Activated naive CD4-positive, alpha-beta T cell treated with anti-CD3 and anti-CD28 coated beads for 36 hours (primary cell): ENCODE results near the gene ALKBH4. TPM values are rescaled to one million over a fixed set of nuclear protein-coding genes. Genes with fewer than 3 reads are reported as not detected.
"Not testable (repeated sequence)": the region's sequence is repeated elsewhere in the genome, so short reads cannot be mapped to it uniquely, and the experiment has no call there.

ENCODE experiments used
- CTCF ChIA-PET: fragments of 350-600 bp; sonication (Branson Sonifier 250); formaldehyde crosslinking; loops from one replicate; lab custom pipeline; 2021; ENCODE audit warnings: antibody characterized with exemption; lab: Charles Lee
- DNase-seq: peaks from one replicate; pipeline ENCODE4 v3.0.0-alpha.2; 2020
- H3K27ac Mint-ChIP-seq: one replicate; pipeline ENCODE4 v1.8.0; 2021; ENCODE audit warnings: mild to moderate bottlenecking, mixed read lengths
- H3K27me3 Mint-ChIP-seq: one replicate; pipeline ENCODE4 v1.8.0; 2021; ENCODE audit warnings: low read depth, mixed read lengths
- H3K36me3 Mint-ChIP-seq: one replicate; pipeline ENCODE4 v1.8.0; 2021; ENCODE audit warnings: low read depth, mixed read lengths
- H3K4me1 Mint-ChIP-seq: one replicate; pipeline ENCODE4 v1.8.0; 2021; ENCODE audit warnings: low read depth, mixed read lengths
- H3K4me3 Mint-ChIP-seq: one replicate; pipeline ENCODE4 v1.8.0; 2021; ENCODE audit warnings: mild to moderate bottlenecking, moderate library complexity, mixed read lengths
- H3K9me3 Mint-ChIP-seq: one replicate; pipeline ENCODE4 v1.8.0; 2021; ENCODE audit warnings: mixed read lengths
- intact Hi-C: fragments of 100-400 bp; cut with micrococcal nuclease; formaldehyde crosslinking; loops from one replicate; pipeline ENCODE4 v1.15.1; 2023
- total RNA-seq, 2 experiments: library from RNA; stranded (reverse); gene quantifications; one replicate each; pipeline ENCODE4 v1.2.3, GENCODE V29; 2021

Gene ALKBH4
- total RNA-seq, 2 experiments from 2014 or later = 5.7 to 6.4 TPM

DNA sequence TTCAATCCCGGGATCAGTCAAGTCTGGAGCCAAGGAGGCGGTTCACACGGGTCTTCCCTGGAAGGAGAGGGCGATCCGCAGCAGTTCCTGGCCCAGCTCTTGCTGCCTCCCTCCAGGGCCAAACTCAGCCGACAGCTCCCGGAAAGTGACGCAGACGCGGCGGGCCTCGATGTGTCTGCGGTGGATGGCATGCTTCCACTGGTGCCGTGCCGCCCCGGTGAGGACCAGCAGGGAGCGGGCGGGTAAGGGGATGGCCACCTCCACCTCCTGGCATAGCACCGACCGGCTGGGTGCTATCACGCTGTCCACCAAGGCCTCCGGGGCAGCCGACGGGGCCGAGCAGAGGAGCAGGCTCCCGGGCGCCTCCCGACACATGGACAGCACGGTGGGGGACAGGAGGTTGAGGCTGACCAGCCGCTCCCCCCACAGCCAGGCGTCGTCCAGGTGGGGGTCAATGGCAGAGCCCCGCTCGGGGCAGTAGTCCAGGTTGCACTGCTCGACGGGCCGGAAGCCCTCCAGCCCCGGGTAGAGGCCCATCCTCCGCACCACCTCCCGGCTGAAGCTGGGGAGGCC lies 7.2 kb downstream of the ALKBH4 start:
- peaks cover under 1% of the 10 kb centered on the region for H3K36me3 Mint-ChIP-seq
- no peak overlapping the region for H3K27ac Mint-ChIP-seq
- peaks cover under 1% of the 10 kb centered on the region for H3K4me1 Mint-ChIP-seq
- no peaks in the 10 kb centered on the region for H3K9me3 Mint-ChIP-seq
- H3K4me3 Mint-ChIP-seq = no peak overlapping the region
- H3K27me3 Mint-ChIP-seq = no peaks in the 10 kb centered on the region
- no peak for DNase-seq
- CTCF ChIA-PET = interaction anchor here (0.8 kb wide), 1 partner anchor 22 kb away, joined by 3 read pairs; no protein-coding TSS in a partner anchor
- intact Hi-C loops = no loop called here

DNA sequence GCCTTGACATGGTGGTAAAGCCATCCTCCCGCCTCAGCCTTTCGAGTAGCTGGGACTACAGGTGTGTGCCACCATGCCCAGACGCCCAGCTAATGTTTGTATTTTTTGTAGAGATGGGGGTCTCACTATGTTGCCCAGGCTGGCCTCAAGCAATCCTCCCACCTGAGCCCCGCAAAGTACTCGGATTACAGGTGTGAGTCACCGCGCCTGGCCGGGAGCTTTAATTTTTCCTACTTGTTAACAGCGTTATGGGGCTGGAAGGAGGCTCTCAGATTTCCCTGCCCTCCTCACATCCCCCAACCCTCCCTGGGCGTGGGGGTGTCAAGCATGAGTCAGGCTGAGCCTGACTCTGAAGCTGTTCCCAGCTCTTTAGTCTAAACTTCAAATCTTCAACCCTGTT lies 8.3 kb downstream of the ALKBH4 start:
- no peak overlapping the region for H3K27ac Mint-ChIP-seq
- intact Hi-C loops = no loop called here
- CTCF ChIA-PET = no interaction called here
- H3K4me1 Mint-ChIP-seq = no peaks in the 10 kb centered on the region
- H3K27me3 Mint-ChIP-seq = no peaks in the 10 kb centered on the region
- H3K36me3 Mint-ChIP-seq = no peaks in the 10 kb centered on the region
- H3K4me3 Mint-ChIP-seq = no peak overlapping the region
- DNase-seq = no peak
- H3K9me3 Mint-ChIP-seq = no peaks in the 10 kb centered on the region

DNA sequence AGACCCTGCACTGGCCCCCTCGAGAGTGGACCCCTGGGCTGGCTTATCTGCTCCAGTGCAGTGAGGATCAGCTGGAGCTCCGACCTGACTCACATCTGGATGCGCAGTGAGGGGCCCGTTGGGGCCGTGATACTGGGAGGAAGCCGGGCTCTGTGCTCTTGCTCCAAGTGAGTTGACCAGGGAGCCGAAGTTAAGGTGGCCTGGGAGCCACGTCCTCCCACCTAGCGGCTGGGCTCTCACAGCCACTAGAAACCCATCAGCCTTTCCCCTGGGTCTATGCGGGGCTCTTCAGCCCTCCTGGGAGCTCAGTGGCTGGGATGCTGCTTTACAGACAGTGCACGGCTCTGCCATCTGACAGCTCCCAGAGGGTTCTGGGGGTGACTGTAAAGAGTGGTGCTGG lies 9.1 kb downstream of the ALKBH4 start:
- Mint-ChIP-seq H3K9me3 (no peaks in the 10 kb centered on the region), H3K4me1 (no peaks in the 10 kb centered on the region), H3K27me3 (no peaks in the 10 kb centered on the region), H3K4me3 (no peak overlapping the region), H3K36me3 (no peaks in the 10 kb centered on the region), H3K27ac (no peak overlapping the region)
- no peak for DNase-seq
- intact Hi-C loops = no loop called here
- CTCF ChIA-PET = no interaction called here

DNA sequence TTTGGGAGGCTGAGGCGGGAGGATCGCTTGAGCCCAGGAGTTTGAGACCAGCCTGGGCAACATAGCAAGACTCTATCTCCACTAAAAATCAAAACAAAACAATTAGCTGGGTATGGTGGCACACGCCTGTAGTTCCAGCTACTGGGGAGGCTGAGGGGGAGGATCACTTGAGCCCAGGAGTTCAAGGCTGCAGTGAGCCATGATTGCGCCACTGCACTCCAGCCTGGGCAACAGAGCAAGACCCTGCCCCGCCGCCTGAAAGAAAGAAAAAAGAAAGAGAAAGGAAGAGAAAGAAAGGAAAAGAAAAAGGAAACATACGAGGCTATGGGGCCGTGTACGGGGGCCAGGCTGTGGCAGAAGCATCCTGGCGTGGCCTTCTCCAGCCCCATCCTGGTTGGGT lies 9.7 kb downstream of the ALKBH4 start:
- H3K4me3 Mint-ChIP-seq, intact Hi-C loops, H3K36me3 Mint-ChIP-seq, DNase-seq, H3K27me3 Mint-ChIP-seq, H3K27ac Mint-ChIP-seq, H3K9me3 Mint-ChIP-seq, H3K4me1 Mint-ChIP-seq: not testable (repeated sequence)
- CTCF ChIA-PET = interaction anchor here (0.8 kb wide), 1 partner anchor 42 kb away, joined by 3 read pairs; no protein-coding TSS in a partner anchor

DNA sequence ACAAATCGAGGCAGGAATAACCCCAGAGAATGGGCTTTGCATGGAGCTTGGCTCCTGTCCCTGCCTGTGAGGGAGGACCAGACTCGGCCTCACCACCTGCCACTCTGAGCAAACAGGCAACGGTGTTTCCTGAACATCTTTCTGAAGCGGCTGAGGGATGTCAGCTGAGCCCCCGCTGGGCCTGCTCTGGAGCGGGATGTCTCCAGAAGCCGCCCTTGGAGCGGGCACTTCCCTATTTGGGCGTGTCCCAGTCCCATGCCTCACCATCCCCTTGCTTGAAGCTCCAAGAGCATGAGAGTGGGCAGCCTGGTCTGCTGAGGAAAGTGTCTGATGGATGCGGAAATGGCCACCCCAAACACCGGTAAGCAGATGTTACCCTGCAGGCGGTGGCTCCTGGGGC lies 10.2 kb downstream of the ALKBH4 start:
- Mint-ChIP-seq H3K27ac (no peak overlapping the region), H3K4me3 (no peak overlapping the region), H3K4me1 (no peaks in the 10 kb centered on the region), H3K9me3 (no peaks in the 10 kb centered on the region), H3K27me3 (no peaks in the 10 kb centered on the region), H3K36me3 (no peaks in the 10 kb centered on the region)
- intact Hi-C loops = no loop called here
- DNase-seq = no peak
- CTCF ChIA-PET = interaction anchor here (0.8 to 1.1 kb wide), 2 partner anchors 13 to 42 kb away, joined by 3 to 5 read pairs; no protein-coding TSS in a partner anchor

DNA sequence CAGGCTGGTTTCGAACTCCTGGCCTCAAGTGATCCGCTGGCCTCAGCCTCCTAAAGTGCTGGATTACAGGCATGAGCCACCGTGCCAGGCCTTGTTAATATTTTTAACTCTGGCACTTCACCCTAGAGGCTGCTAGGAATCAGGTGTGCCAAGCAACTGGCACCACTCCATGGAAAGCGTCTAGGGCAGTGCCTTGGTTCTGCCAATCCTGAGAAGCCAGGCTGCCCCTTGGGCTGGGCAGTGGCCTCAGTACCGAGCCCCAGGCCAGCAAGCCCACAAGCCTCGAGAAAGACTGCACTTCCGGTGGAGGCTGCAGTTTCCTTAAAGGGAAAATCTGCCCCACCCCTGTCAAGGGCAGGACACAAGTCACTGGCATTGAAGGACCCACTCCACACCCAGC lies 11.3 kb downstream of the ALKBH4 start:
- no peaks in the 10 kb centered on the region for H3K4me1 Mint-ChIP-seq
- no peaks in the 10 kb centered on the region for H3K27me3 Mint-ChIP-seq
- H3K36me3 Mint-ChIP-seq = peaks cover 2% of the 10 kb centered on the region
- H3K9me3 Mint-ChIP-seq = no peaks in the 10 kb centered on the region
- no peak overlapping the region for H3K4me3 Mint-ChIP-seq
- no peak overlapping the region for H3K27ac Mint-ChIP-seq
- no peak for DNase-seq
- intact Hi-C loops = no loop called here
- CTCF ChIA-PET = interaction anchor here (1.1 kb wide), 1 partner anchor 14 kb away, joined by 4 read pairs; no protein-coding TSS in a partner anchor

DNA sequence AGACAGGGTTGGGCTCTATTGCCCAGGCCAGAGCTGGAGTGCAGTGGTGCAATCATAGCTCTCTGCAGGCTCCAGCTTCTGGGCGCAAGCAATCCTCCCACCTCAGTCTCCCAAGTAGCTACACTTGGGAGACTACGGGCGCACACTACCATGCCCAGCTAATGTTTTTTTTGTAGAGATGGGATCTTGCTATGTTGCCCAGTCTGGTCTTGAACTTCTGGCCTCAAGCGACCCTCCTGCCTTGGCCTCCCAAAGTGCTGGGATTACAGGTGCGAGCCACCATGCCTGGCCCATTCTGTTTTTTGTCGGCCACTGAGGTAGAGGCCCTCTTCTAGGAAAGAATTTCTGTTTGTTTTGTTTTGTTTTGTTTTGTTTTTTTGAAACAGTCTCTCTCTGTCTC lies 12.2 kb downstream of the ALKBH4 start:
- no peak for DNase-seq
- peaks cover 2% of the 10 kb centered on the region for H3K36me3 Mint-ChIP-seq
- no peaks in the 10 kb centered on the region for H3K27me3 Mint-ChIP-seq
- CTCF ChIA-PET = interaction anchor here (0.6 to 1.3 kb wide), 3 partner anchors 15 to 125 kb away, joined by 4 to 6 read pairs (median 4); no protein-coding TSS in a partner anchor
- H3K9me3 Mint-ChIP-seq = no peaks in the 10 kb centered on the region
- no peak overlapping the region for H3K27ac Mint-ChIP-seq
- H3K4me3 Mint-ChIP-seq = no peak overlapping the region
- intact Hi-C loops = no loop called here
- no peaks in the 10 kb centered on the region for H3K4me1 Mint-ChIP-seq

DNA sequence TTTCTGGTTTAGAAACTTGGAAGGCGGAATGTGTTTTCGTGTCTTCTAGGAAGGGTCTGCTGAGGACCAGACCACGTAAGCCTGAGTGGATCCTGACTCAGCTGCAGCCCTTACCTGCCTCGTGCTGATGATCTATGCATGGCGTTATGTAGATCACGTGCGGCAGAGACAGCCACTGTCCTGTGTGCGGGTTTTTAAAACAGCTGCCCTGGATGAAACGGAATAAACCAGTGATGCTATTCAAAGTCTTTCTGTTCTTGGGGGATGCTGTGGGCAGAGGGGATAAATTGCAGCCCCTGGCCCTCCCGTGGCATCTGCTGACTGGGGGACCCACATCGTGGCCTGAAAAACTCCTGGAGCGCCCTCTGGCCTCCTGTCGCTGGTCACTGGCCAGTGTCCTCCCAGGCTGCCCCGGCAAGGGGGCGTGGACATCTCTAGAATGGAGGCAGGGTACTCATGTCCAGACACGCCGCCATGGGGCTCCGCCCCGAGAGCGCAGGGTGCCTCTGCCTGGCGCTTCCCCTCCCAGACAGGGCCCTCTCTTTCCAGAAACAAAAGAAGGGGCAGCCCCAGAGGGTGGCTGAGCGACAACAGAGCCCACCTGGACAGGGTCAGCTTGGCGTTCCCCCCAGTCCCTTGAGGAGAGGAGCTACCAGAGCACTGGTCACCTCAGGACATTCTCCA lies 13.2 kb downstream of the ALKBH4 start:
- H3K27me3 Mint-ChIP-seq = no peaks in the 10 kb centered on the region
- H3K36me3 Mint-ChIP-seq = peaks cover 2% of the 10 kb centered on the region
- H3K27ac Mint-ChIP-seq = no peak overlapping the region
- no peak overlapping the region for H3K4me3 Mint-ChIP-seq
- no peaks in the 10 kb centered on the region for H3K4me1 Mint-ChIP-seq
- CTCF ChIA-PET = interaction anchor here (0.6 to 1.8 kb wide), 4 partner anchors 36 to 53 kb away, joined by 5 to 12 read pairs (median 6); no protein-coding TSS in a partner anchor
- no peak for DNase-seq
- intact Hi-C loops = no loop called here
- no peaks in the 10 kb centered on the region for H3K9me3 Mint-ChIP-seq

DNA sequence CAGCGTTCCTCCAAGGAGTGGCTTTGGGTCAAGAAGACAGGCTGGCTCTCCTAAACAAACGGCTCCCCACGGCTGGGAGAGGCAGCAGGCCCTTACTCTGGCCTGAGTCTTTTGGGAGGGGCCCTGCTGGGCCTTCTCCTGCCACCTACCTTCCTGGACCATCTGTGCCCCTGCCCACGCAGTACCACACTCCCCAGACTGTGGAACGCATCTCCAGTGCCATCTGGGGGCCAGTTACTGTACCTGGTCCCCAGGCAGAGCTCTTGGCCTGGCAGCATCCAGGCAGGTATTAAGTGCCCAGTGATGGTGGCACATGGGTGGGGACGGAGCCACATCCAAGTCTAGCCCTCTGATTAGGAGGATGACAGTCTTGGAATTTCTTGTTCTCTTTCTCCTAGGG lies 14.4 kb downstream of the ALKBH4 start:
- peaks cover 2% of the 10 kb centered on the region for H3K36me3 Mint-ChIP-seq
- H3K4me3 Mint-ChIP-seq = no peak overlapping the region
- CTCF ChIA-PET = interaction anchor here (0.6 to 2.6 kb wide), 7 partner anchors 24 to 59 kb away, joined by 3 to 16 read pairs (median 4); no protein-coding TSS in a partner anchor
- intact Hi-C loops = loop anchor here (1.0 kb wide), 3 partner anchors 38 to 171 kb away; no protein-coding TSS in a partner anchor
- peak; percentile 63 for DNase-seq
- no peaks in the 10 kb centered on the region for H3K4me1 Mint-ChIP-seq
- no peaks in the 10 kb centered on the region for H3K27me3 Mint-ChIP-seq
- no peak overlapping the region for H3K27ac Mint-ChIP-seq
- H3K9me3 Mint-ChIP-seq = no peaks in the 10 kb centered on the region

DNA sequence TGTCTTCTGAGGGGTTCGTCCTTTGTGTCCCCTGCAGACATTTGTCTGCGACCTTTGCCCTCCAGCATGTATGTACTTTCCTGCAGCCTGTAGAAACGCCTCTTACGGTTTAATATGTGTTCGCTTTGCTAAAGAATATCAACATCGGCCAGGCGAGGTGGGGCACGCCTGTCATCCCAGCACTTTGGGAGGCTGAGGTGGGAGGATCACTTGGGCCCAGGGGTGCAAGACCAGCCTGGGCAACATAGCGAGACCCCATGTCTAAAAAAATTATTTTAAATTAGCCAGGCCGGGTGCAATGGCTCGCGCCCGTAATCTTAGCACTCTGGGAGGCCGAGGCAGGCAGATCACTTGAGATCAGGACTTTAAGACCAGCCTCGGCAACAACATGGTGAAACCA lies 15.5 kb downstream of the ALKBH4 start:
- Mint-ChIP-seq H3K27ac (no peak overlapping the region), H3K4me1 (no peaks in the 10 kb centered on the region), H3K9me3 (no peaks in the 10 kb centered on the region), H3K36me3 (peaks cover 5% of the 10 kb centered on the region), H3K27me3 (no peaks in the 10 kb centered on the region), H3K4me3 (no peak overlapping the region)
- CTCF ChIA-PET = interaction anchor here (0.8 to 2.6 kb wide), 5 partner anchors 14 to 52 kb away, joined by 3 to 16 read pairs (median 4); no protein-coding TSS in a partner anchor
- no peak for DNase-seq
- intact Hi-C loops = no loop called here

DNA sequence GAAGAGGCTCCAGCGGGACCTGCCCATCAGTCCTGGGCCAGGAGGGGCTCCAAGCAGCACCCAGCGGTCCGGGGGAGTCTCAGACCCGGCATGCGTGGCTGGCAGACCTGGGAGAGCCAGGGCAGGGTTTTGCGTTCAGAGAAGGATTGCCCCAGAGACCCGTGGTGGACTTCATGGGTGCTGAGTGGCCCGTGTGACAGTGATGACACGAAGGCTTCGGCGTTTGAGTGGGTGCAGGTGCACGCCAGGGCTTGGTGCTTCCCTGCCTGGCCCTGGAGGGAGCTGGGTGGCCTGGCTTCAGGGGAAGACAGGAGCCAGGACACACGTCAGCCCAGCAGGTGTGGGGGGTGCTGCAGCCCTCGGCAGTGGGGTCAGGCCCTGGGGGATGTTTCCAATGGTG lies 17.4 kb downstream of the ALKBH4 start:
- H3K27me3 Mint-ChIP-seq = no peaks in the 10 kb centered on the region
- intact Hi-C loops = no loop called here
- H3K4me3 Mint-ChIP-seq = no peak overlapping the region
- CTCF ChIA-PET = interaction anchor here (1.8 kb wide), 1 partner anchor 35 kb away, joined by 9 read pairs; no protein-coding TSS in a partner anchor
- peaks cover 5% of the 10 kb centered on the region for H3K36me3 Mint-ChIP-seq
- no peak overlapping the region for H3K27ac Mint-ChIP-seq
- DNase-seq = no peak
- no peaks in the 10 kb centered on the region for H3K9me3 Mint-ChIP-seq
- no peaks in the 10 kb centered on the region for H3K4me1 Mint-ChIP-seq

DNA sequence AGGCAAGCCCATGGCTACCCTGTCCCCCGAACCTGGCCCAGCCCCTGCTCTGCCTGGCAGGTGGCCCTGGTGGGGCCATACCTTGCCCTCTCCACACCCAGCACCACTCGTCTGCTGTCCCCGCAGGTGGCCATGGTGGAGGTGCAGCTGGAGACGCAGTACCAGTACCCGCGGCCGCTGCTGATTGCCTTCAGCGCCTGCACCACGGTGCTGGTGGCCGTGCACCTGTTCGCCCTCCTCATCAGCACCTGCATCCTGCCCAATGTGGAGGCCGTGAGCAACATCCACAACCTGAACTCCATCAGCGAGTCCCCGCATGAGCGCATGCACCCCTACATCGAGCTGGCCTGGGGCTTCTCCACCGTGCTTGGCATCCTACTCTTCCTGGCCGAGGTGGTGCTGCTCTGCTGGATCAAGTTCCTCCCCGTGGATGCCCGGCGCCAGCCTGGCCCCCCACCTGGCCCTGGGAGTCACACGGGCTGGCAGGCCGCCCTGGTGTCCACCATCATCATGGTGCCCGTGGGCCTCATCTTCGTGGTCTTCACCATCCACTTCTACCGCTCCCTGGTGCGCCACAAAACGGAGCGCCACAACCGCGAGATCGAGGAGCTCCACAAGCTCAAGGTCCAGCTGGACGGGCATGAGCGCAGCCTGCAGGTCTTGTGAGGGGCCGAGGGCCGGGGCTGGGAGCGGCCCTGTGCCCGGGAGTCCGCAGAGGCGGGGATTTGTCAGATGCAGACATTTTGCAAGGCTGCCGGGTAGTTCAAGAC lies 18.1 kb downstream of the ALKBH4 start:
- H3K4me1 Mint-ChIP-seq = peaks cover 1% of the 10 kb centered on the region
- intact Hi-C loops = no loop called here
- H3K27me3 Mint-ChIP-seq = no peaks in the 10 kb centered on the region
- no peak overlapping the region for H3K27ac Mint-ChIP-seq
- no peaks in the 10 kb centered on the region for H3K9me3 Mint-ChIP-seq
- CTCF ChIA-PET = no interaction called here
- no peak overlapping the region for H3K4me3 Mint-ChIP-seq
- no peak for DNase-seq
- H3K36me3 Mint-ChIP-seq = peaks cover 6% of the 10 kb centered on the region
